ENCODE measurements around the gene RIMBP2. TPM values are rescaled to one million over a fixed set of nuclear protein-coding genes. Genes with fewer than 3 reads are reported as not detected.
"Not testable (repeated sequence)": the region's sequence is repeated elsewhere in the genome, so short reads cannot be mapped to it uniquely, and the experiment has no call there.

The RIMBP2 gene
- total RNA-seq, 1 experiment from 2014 or later: 0.95 TPM

GRCh38 chr12:130695061-130695460 lies 21.0 kb downstream of the RIMBP2 start:
- Histone ChIP-seq H3K36me3 (ENCODE audit: insufficient read depth, low read length, poor library complexity, severe bottlenecking) (no peaks in the 10 kb centered on the region), H3K4me3 (ENCODE audit: low read depth, low read length, poor library complexity, severe bottlenecking) (no peak overlapping the region), H3K9me3 (ENCODE audit: low read depth, low read length, poor library complexity, severe bottlenecking) (no peaks in the 10 kb centered on the region), H3K4me1 (ENCODE audit: insufficient read depth, low read length, poor library complexity, severe bottlenecking) (no peaks in the 10 kb centered on the region), H3K27ac (ENCODE audit: low read depth, low read length, poor library complexity, severe bottlenecking) (no peak overlapping the region), H3K27me3 (replicated peaks; ENCODE audit: insufficient read depth, low read depth, low read length, poor library complexity) (peaks cover 12% of the 10 kb centered on the region)
- ChIA-PET CTCF (no interaction called here), POLR2A (ENCODE audit: low non-redundant PET) (no interaction called here)
- intact Hi-C loops (cut with micrococcal nuclease; ENCODE audit: unreplicated experiment): no loop called here
- DNase-seq (ENCODE audit: low spot score): no peak
- no peak for TF ChIP-seq EZH2 (IDR thresholded peaks at IDR 0.05; ENCODE audit: borderline replicate concordance, low read depth, low read length, poor library complexity, severe bottlenecking)
- TF ChIP-seq, protein P1, sequence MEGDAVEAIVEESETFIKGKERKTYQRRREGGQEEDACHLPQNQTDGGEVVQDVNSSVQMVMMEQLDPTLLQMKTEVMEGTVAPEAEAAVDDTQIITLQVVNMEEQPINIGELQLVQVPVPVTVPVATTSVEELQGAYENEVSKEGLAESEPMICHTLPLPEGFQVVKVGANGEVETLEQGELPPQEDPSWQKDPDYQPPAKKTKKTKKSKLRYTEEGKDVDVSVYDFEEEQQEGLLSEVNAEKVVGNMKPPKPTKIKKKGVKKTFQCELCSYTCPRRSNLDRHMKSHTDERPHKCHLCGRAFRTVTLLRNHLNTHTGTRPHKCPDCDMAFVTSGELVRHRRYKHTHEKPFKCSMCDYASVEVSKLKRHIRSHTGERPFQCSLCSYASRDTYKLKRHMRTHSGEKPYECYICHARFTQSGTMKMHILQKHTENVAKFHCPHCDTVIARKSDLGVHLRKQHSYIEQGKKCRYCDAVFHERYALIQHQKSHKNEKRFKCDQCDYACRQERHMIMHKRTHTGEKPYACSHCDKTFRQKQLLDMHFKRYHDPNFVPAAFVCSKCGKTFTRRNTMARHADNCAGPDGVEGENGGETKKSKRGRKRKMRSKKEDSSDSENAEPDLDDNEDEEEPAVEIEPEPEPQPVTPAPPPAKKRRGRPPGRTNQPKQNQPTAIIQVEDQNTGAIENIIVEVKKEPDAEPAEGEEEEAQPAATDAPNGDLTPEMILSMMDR (conservative IDR thresholded peaks at IDR 0.05; ENCODE audit: low read depth, low read length): no peak
- BruUV-seq (replicated peaks): no TSS peak

- TF ChIP-seq EZH2 (IDR thresholded peaks at IDR 0.05; ENCODE audit: borderline replicate concordance, low read depth, low read length, poor library complexity, severe bottlenecking): no peak
- TF ChIP-seq, protein P1 (conservative IDR thresholded peaks at IDR 0.05; ENCODE audit: low read depth, low read length): no peak
- CTCF ChIA-PET: no interaction called here
- no peaks in the 10 kb centered on the region for H3K9me3 ChIP-seq (ENCODE audit: low read depth, low read length, poor library complexity, severe bottlenecking)
- peaks cover 34% of the 10 kb centered on the region for H3K27me3 ChIP-seq (replicated peaks; ENCODE audit: insufficient read depth, low read depth, low read length, poor library complexity)
- POLR2A ChIA-PET (ENCODE audit: low non-redundant PET): no interaction called here
- DNase-seq (ENCODE audit: low spot score): no peak
- no peaks in the 10 kb centered on the region for H3K4me1 ChIP-seq (ENCODE audit: insufficient read depth, low read length, poor library complexity, severe bottlenecking)
- intact Hi-C loops (cut with micrococcal nuclease; ENCODE audit: unreplicated experiment): no loop called here
- H3K4me3 ChIP-seq (ENCODE audit: low read depth, low read length, poor library complexity, severe bottlenecking): no peak overlapping the region
- no TSS peak for BruUV-seq (replicated peaks)
- no peaks in the 10 kb centered on the region for H3K36me3 ChIP-seq (ENCODE audit: insufficient read depth, low read length, poor library complexity, severe bottlenecking)
- no peak overlapping the region for H3K27ac ChIP-seq (ENCODE audit: low read depth, low read length, poor library complexity, severe bottlenecking)
These were observed 26.4 kb downstream of the RIMBP2 start for GRCh38 chr12:130689408-130690405.

GRCh38 chr12:130688999-130689398 lies 27.1 kb downstream of the RIMBP2 start:
- CTCF ChIA-PET; H3K27ac ChIP-seq (ENCODE audit: low read depth, low read length, poor library complexity, severe bottlenecking); H3K9me3 ChIP-seq (ENCODE audit: low read depth, low read length, poor library complexity, severe bottlenecking); DNase-seq (ENCODE audit: low spot score); H3K4me1 ChIP-seq (ENCODE audit: insufficient read depth, low read length, poor library complexity, severe bottlenecking); intact Hi-C loops (cut with micrococcal nuclease; ENCODE audit: unreplicated experiment); H3K4me3 ChIP-seq (ENCODE audit: low read depth, low read length, poor library complexity, severe bottlenecking); POLR2A ChIA-PET (ENCODE audit: low non-redundant PET); BruUV-seq (replicated peaks); H3K36me3 ChIP-seq (ENCODE audit: insufficient read depth, low read length, poor library complexity, severe bottlenecking): not testable (repeated sequence)
- peaks cover 41% of the 10 kb centered on the region for H3K27me3 ChIP-seq (replicated peaks; ENCODE audit: insufficient read depth, low read depth, low read length, poor library complexity)
